Panc1 (cell line): ENCODE data around the gene ARL10.

Source experiments
- TCF7L2 ChIP-seq: IDR thresholded peaks from 2 replicates; pipeline ENCODE4 v1.6.1; 2011; ENCODE audit warnings: mild to moderate bottlenecking, low read depth, low read length, inconsistent platforms
- TF ChIP-seq, protein P1 (sequence below): fragments of 450-650 bp; IDR thresholded peaks from 2 replicates; pipeline ENCODE4 v1.5.1; 2017; ENCODE audit warnings: mild to moderate bottlenecking

- TF ChIP-seq, protein P1, sequence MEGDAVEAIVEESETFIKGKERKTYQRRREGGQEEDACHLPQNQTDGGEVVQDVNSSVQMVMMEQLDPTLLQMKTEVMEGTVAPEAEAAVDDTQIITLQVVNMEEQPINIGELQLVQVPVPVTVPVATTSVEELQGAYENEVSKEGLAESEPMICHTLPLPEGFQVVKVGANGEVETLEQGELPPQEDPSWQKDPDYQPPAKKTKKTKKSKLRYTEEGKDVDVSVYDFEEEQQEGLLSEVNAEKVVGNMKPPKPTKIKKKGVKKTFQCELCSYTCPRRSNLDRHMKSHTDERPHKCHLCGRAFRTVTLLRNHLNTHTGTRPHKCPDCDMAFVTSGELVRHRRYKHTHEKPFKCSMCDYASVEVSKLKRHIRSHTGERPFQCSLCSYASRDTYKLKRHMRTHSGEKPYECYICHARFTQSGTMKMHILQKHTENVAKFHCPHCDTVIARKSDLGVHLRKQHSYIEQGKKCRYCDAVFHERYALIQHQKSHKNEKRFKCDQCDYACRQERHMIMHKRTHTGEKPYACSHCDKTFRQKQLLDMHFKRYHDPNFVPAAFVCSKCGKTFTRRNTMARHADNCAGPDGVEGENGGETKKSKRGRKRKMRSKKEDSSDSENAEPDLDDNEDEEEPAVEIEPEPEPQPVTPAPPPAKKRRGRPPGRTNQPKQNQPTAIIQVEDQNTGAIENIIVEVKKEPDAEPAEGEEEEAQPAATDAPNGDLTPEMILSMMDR: no peak
- no peak for TF ChIP-seq TCF7L2
Observed at GRCh38 chr5:176359658-176360057, 5.6 kb upstream of the ARL10 start.
